Measurements from ENCODE around the gene ARMC9. TPM values are rescaled to one million over a fixed set of nuclear protein-coding genes. Genes with fewer than 3 reads are reported as not detected.
"Not testable (repeated sequence)": the region's sequence is repeated elsewhere in the genome, so short reads cannot be mapped to it uniquely, and the experiment has no call there.

The ARMC9 gene
- total and polyA plus RNA-seq, 7 donors, result 1.4 to 18.4 (median 2.2) TPM

- WGBS, 3 donors, result 83 to 87% (median 85%) methylated on average over 23 of the region's 23 CpGs
- ATAC-seq, result peak in 1 of 4 donors; percentile 14
- Histone ChIP-seq H3K27ac (no peak overlapping the region), H3K9me3 (no peaks in the 10 kb centered on the region), H3K4me3 (no peak overlapping the region), H3K36me3 (ENCODE audit: insufficient read depth in 1 of 2, low read depth in 1 of 2) (no peaks in the 10 kb centered on the region), H3K4me1 (peaks cover 5% of the 10 kb centered on the region), H3K27me3 (ENCODE audit: insufficient read depth in 3 of 3, low read length in 2 of 3) (peaks cover 0 to 20% (median 13%) of the 10 kb centered on the region in 3 donors)
- intact Hi-C loops (cut with DNase I), result loop anchor here in 1 of 2 donors (10.0 kb wide), 1 partner anchor 174 kb away; no protein-coding TSS in a partner anchor
- TF ChIP-seq CTCF (IDR thresholded peaks at IDR 0.05), result no peak
- no peak for DNase-seq
Observed at GRCh38 chr2:231399046-231399852, 200.8 kb downstream of the ARMC9 start.

DNA sequence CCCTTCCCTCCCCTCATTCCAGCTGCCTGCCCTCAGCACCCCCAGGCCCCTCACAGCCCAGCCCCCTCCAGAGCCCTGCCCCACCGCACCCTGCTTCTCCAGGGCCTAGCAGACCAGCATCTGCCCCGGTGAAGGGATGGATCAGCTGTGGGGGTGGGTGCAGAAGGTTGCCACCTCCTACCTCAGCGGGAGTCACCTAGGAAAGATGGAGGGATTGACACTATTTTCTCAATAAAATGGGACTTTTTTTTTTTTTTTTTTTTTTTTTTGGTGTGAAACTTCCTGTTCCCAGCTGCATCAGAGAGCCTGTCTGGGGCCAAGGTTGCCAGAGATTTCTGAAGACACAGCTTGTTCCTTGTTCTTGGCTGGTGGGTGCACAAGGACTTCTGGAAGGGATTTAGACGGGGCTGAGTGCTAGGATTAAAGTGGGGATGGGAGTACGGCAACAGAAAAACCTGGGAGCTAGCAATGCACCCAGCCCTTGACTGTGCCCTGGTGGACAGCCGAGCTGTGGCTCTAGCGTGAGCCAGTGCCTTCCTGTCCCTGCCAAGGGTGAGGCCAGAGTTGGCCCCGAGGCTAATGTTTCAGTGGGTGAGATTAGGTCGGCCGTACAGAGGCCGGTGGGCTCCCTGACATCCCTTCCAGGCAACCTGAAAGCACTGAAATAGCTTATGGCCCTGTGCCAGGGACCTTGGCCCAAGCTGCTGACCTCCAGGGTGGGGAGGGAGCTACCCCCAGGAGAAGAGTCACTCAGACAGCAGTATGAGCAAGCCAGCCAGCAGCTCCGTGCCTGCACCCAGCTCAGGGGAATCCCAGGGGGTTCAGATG is 201.6 kb downstream of the ARMC9 start:
- intact Hi-C loops (cut with DNase I), result loop anchor here in 1 of 2 donors (10.0 kb wide), 1 partner anchor 175 kb away; no protein-coding TSS in a partner anchor
- H3K27me3 ChIP-seq (ENCODE audit: insufficient read depth in 3 of 3, low read length in 2 of 3), result peaks cover 0 to 12% (median 8%) of the 10 kb centered on the region in 3 donors
- peaks cover 5% of the 10 kb centered on the region for H3K4me1 ChIP-seq
- H3K9me3 ChIP-seq, result no peaks in the 10 kb centered on the region
- DNase-seq (peak; percentile 52 to 70), ATAC-seq (peak; percentile 82 to 96 (median 92))
- H3K27ac ChIP-seq, result no peak overlapping the region
- H3K36me3 ChIP-seq (ENCODE audit: insufficient read depth in 1 of 2, low read depth in 1 of 2), result no peaks in the 10 kb centered on the region
- H3K4me3 ChIP-seq, result no peak overlapping the region
- WGBS, 3 donors, result 22 to 28% (median 28%) methylated on average over 12 of the region's 12 CpGs
- TF ChIP-seq CTCF (IDR thresholded peaks at IDR 0.05), result peak; percentile 11

DNA sequence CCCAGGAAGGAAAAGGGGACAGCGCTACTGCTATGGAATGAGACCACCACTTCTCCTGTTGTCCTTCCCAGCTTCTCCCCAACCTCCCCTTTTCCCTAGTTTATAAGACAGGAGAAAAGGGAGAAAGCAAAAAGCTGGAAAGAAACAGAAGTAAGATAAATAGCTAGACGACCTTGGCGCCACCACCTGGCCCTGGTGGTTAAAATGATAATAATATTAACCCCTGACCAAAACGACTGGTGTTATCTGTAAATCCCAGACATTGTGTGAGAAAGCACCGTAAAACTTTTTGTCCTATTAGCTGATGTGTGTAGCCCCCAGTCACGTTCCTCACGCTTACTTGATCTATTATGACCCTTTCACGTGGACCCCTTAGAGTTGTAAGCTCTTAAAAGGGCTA is 202.2 kb downstream of the ARMC9 start:
- H3K4me1 ChIP-seq; H3K27me3 ChIP-seq (ENCODE audit: insufficient read depth in 3 of 3, low read length in 2 of 3); H3K4me3 ChIP-seq; DNase-seq; H3K27ac ChIP-seq; intact Hi-C loops (cut with DNase I); H3K36me3 ChIP-seq (ENCODE audit: insufficient read depth in 1 of 2, low read depth in 1 of 2); H3K9me3 ChIP-seq: not testable (repeated sequence)
- ATAC-seq, result peak in 1 of 4 donors; percentile 45
- whole genome bisulfite sequencing, 3 donors, result 51 to 58% (median 57%) methylated on average over 8 of the region's 8 CpGs

- intact Hi-C loops (cut with DNase I); H3K27me3 ChIP-seq (ENCODE audit: insufficient read depth in 3 of 3, low read length in 2 of 3); H3K9me3 ChIP-seq; H3K36me3 ChIP-seq (ENCODE audit: insufficient read depth in 1 of 2, low read depth in 1 of 2); H3K4me3 ChIP-seq; H3K4me1 ChIP-seq; ATAC-seq; H3K27ac ChIP-seq: not testable (repeated sequence)
- 82 to 84% (median 83%) methylated on average over 23 of the region's 23 CpGs for WGBS, 3 donors
- DNase-seq, result peak in 1 of 2 donors; percentile 44
Observed at GRCh38 chr2:231401101-231401500, 202.7 kb downstream of the ARMC9 start.

GRCh38 chr2:231403421-231404182 is 205.2 kb downstream of the ARMC9 start:
- not testable (repeated sequence) for H3K4me3 ChIP-seq; ATAC-seq; H3K36me3 ChIP-seq (ENCODE audit: insufficient read depth in 1 of 2, low read depth in 1 of 2); H3K27ac ChIP-seq; H3K4me1 ChIP-seq; H3K27me3 ChIP-seq (ENCODE audit: insufficient read depth in 3 of 3, low read length in 2 of 3); H3K9me3 ChIP-seq
- WGBS, 3 donors, result 64 to 75% (median 69%) methylated on average over 14 of the region's 14 CpGs
- intact Hi-C loops (cut with DNase I), result loop anchor here in 1 of 2 donors (2.0 kb wide), 1 partner anchor 177 kb away; no protein-coding TSS in a partner anchor
- peak in 1 of 2 donors; percentile 15 for DNase-seq

DNA sequence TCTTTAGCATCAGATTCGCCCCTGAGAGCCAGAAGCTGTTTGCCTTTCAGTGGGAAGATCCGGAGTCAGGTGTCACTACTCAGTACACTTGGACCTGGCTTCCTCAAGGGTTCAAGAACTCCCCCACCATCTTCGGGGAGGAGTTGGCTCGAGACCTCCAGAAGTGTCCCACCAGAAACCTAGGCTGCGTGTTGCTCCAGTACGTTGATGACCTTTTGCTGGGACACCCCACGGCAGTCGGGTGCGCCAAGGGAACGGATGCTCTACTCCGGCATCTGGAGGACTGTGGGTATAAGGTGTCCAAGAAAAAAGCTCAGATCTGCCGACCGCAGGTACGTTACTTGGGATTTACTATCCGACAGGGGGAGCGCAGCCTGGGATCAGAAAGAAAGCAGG is 205.8 kb downstream of the ARMC9 start:
- DNase-seq, result peak in 1 of 2 donors; percentile 9
- not testable (repeated sequence) for H3K4me3 ChIP-seq; H3K4me1 ChIP-seq; H3K27me3 ChIP-seq (ENCODE audit: insufficient read depth in 3 of 3, low read length in 2 of 3); H3K27ac ChIP-seq; H3K9me3 ChIP-seq; H3K36me3 ChIP-seq (ENCODE audit: insufficient read depth in 1 of 2, low read depth in 1 of 2); ATAC-seq
- 80 to 90% (median 81%) methylated on average over 16 of the region's 16 CpGs for WGBS, 3 donors
- intact Hi-C loops (cut with DNase I), result loop anchor here in 1 of 2 donors (2.0 kb wide), 1 partner anchor 177 kb away; no protein-coding TSS in a partner anchor

All from psoas muscle (tissue), 8 donors.